GM20000 (cell line): ENCODE data around the gene FTH1.

Source experiments
- DNase-seq: peaks from one replicate; pipeline ENCODE4 v3.0.0; 2012; ENCODE audit warnings: low spot score
- CTCF ChIP-seq: IDR thresholded peaks from 2 replicates; pipeline ENCODE4 v1.5.1; 2012; ENCODE audit warnings: mild to moderate bottlenecking, control low read depth; ENCODE audit errors: extremely low read depth, missing control alignments

FTH1 gene

DNA sequence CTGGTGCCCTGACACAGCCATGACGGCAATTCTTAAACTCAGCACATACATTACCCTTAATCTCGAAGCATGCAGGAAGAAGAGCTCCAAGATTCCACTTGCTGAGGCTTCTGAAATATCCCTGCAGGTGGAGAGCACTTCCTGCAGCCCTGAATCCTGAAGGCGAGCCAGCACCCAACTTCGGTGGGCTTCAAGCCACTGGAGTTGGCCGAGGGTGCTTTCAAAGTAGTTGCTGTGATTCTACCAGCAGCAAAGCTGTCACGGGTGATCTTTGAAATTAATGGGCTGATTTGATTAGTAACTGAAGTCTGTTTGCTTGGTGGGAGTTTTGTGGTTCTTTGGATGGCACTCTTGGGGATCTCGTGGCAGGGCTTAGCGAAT, 9.0 kb upstream of the FTH1 start:
- TF ChIP-seq CTCF, result no peak

DNA sequence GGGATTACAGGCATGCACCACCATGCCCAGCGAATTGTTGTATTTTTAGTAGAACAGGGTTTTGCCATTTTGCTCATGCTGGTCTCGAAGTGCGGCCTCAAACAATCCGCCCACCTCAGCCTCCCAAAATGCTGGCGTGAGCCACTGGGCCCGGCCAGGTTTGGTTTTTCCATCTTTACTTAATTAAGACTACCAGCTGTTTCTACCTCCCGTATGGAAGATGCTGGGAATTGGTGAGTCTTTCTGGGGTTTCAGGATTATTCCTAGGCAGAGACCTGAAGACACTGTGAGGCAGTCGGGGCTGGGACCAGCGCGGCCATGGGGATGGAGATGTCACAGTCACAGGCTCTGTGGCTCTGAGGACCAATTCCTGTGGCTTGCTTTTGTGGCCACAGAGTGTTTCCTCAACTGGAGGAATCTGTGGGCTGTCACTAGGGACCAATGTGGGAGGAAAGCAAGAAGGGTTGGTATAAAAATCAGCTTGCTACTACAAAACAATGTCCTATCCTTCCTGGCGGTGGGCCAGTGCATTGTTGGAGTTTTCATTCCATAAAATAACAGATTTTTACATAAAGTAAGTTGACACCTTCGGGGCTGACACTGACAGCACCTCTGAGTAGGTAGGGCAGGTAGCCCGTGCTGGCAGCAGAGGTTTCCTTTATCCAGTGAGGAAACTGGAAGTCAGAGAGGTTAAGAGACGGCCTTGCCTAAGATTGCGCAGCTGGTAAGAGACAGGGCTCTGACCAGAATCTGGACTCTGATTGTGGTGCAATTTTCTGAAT, 8.4 kb upstream of the FTH1 start:
- DNase-seq, result no peak

More for the DNA sequence above, 9.0 kb upstream of the FTH1 start:
- DNase-seq, result no peak

DNA sequence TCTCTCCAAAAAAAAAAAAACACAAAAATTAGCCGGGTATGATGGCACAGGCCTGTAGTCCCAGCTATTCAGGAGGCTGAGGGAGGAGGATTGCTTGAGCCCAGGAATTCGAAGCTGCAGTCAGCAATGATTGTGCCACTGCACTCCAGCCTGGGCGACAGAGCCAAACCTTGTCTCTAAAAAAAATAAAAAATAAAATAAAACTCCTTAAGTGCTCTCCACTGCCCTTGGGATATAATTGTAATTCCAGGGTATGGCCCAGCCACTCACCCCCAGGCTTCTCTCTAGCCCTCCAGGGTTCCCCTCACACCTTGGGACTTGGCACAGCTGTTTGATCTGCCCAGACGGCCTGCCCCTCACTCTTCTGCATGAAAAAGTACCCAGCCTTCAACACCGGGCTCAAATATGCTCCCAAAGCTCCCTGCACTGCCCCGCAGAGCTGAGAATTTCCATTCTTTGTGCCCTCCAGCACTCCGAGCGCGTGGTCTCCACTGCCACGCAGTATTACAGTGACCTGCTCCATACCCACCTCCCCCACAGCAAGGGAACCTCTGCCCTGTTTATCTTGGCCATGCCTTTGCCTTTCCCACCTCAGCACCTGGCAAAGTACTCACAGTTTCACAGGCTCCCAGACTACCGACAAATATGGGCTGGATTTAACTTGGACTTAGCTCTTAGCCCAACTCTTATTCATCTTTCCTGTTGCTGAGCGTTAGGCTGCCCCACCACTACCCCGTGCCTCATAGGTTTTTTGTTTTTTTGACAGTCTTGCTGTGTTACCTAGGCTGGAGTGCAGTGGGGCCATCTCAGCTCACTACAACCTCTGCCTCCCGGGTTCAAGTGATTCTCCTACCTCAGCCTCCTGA, 7.6 kb upstream of the FTH1 start:
- no peak for DNase-seq

More for the DNA sequence above, 8.4 kb upstream of the FTH1 start:
- no peak for TF ChIP-seq CTCF

GRCh38 chr11:61973476-61974162, 6.2 kb upstream of the FTH1 start:
- no peak for DNase-seq
- no peak for TF ChIP-seq CTCF

More for the DNA sequence above, 7.6 kb upstream of the FTH1 start:
- no peak for TF ChIP-seq CTCF

GRCh38 chr11:61972672-61973475, 5.4 kb upstream of the FTH1 start:
- DNase-seq, result no peak
- no peak for TF ChIP-seq CTCF

- no peak for TF ChIP-seq CTCF
- no peak for DNase-seq
These were observed 4.8 kb upstream of the FTH1 start for GRCh38 chr11:61972112-61972671.
